Myocyte (in vitro differentiated cells): ENCODE data around the gene GRM3. TPM values are rescaled to one million over a fixed set of nuclear protein-coding genes. Genes with fewer than 3 reads are reported as not detected.
A peak's percentile ranks its signal among the peaks of the same experiment; 100 is the strongest.

Experiments used
- DNase-seq: peaks from one replicate; pipeline ENCODE4 v3.0.0-alpha.2; 2012; ENCODE audit warnings: low read depth
- total RNA-seq: library from RNA; depleted of rRNA; stranded (reverse); fragments of >200 nt; gene quantifications from 2 replicates; pipeline ENCODE4 v1.2.3, GENCODE V29; 2014

The GRM3 gene
- total RNA-seq, 1 donor from 2014 or later, result 0.05 TPM

DNA sequence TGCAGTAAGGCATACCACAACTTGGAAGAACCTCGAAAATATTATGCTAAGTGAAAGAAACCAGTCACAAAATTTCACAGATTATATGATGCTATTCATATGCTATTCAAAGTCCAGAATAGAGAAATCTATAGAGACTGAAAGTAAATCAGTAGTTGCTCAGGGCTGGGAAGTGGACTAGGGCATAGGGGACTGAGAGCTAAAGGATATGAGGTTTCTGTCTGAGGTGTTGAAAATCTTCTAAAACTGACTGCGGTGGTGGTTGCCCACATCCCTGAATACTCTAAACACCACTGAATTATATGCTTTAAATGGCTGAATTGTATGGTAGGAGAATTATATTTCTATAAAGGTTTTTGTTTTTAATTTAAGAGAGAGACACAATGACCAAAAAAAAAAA lies 254.5 kb downstream of the GRM3 start:
- DNase-seq, result no peak

GRCh38 chr7:86900886-86901285 lies 257.2 kb downstream of the GRM3 start:
- no peak for DNase-seq

- peak; percentile 52 for DNase-seq
These were observed 261.5 kb downstream of the GRM3 start for GRCh38 chr7:86904949-86905834.

DNA sequence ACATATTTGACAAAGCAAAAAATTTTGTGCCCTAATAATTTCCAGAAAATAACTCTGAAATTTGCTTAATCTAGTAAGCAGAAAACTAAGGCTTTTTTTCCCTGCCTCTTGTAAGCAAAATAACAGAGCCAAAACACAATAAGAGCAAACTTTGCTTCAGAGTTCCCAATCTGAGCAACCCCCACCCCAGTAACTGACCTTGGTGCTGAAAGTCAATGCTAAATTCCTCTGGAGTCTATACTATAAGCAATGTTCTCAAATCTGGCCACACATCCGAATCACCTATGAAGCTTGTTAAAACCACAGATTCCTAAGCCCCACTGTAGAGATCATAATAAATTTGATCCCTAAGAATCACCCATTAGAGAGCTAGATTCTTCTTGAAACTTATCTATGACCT lies 265.2 kb downstream of the GRM3 start:
- peak; percentile 24 for DNase-seq

GRCh38 chr7:86911659-86912058 lies 267.9 kb downstream of the GRM3 start:
- DNase-seq, result peak; percentile 5

- DNase-seq, result no peak
These were observed 270.0 kb downstream of the GRM3 start for GRCh38 chr7:86913709-86914108.
